ENCODE results near the gene FBXO15.

DNA sequence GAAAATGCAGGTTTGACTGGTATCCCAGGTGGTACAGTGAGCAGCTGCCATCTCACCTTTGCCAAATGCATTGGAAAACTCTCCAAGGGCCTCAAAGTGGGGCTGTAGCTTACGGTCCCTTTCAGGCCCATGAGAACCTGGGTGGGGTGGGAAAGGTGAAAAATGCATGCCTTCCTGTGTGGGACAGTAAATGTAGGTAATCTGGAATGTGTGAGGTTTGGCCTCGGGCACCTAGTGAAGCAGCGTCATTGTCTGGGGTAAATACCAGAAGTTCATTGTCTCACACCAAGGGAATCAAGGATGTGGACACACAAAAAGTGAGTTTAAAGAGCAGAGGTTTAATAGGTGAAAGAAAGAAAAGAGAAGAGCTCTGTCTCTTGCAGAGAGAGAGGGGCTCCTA is 37.2 kb upstream of the FBXO15 start:
- TF ChIP-seq, protein P1, sequence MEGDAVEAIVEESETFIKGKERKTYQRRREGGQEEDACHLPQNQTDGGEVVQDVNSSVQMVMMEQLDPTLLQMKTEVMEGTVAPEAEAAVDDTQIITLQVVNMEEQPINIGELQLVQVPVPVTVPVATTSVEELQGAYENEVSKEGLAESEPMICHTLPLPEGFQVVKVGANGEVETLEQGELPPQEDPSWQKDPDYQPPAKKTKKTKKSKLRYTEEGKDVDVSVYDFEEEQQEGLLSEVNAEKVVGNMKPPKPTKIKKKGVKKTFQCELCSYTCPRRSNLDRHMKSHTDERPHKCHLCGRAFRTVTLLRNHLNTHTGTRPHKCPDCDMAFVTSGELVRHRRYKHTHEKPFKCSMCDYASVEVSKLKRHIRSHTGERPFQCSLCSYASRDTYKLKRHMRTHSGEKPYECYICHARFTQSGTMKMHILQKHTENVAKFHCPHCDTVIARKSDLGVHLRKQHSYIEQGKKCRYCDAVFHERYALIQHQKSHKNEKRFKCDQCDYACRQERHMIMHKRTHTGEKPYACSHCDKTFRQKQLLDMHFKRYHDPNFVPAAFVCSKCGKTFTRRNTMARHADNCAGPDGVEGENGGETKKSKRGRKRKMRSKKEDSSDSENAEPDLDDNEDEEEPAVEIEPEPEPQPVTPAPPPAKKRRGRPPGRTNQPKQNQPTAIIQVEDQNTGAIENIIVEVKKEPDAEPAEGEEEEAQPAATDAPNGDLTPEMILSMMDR (conservative IDR thresholded peaks at IDR 0.05 in 1 of 2, IDR thresholded peaks at IDR 0.05 in 1 of 2; ENCODE audit: low read depth in 1 of 2, low read length in 2 of 2): no peak
- no peak for TF ChIP-seq EZH2 (IDR thresholded peaks at IDR 0.05; ENCODE audit: low read length, missing control alignments)

Data from fibroblast of lung (primary cell).